ENCODE results near the gene TEX9.

DNA sequence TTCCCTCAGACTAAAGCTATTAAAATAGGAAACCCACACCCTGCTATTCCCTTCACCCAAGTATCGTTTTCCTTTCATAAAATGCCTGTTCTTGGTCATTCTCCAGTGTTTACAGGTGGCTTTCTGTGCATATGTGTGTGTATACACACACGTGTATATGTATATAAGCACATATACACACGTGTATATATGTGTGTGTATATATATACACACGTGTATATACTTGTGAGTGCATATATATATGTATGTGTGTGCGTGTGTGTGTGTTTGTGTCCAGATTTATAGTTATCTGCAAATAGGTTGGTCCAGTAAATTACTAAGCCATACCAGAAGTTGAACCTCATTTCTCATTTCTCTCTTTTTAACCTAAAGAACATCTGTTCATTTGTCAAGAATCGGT is 15.7 kb upstream of the TEX9 start:
- TF ChIP-seq CTCF (IDR thresholded peaks at IDR 0.05) = no peak
- TF ChIP-seq ZFX (IDR thresholded peaks at IDR 0.05; ENCODE audit: borderline replicate concordance) = no peak

Measured in 22Rv1 (cell line).